ENCODE results near the gene APOL6.

- TF ChIP-seq PBX3 (CRISPR knock-in tag; IDR thresholded peaks at IDR 0.05) (no peak), CTCF (tag by site-specific recombination; IDR thresholded peaks at IDR 0.05) (no peak), BCL11A (tag by site-specific recombination; IDR thresholded peaks at IDR 0.05; ENCODE audit: low read depth) (no peak), ZBTB7A (tag by site-specific recombination; IDR thresholded peaks at IDR 0.05; ENCODE audit: low read depth) (no peak), KLF16 (tag by site-specific recombination; IDR thresholded peaks at IDR 0.05) (no peak), ZSCAN5A (tag by site-specific recombination; IDR thresholded peaks at IDR 0.05) (no peak)
These were observed 37.5 kb upstream of the APOL6 start for GRCh38 chr22:35610741-35611140.
